GM19452 (cell line): Measurements from ENCODE around the gene BCAT1.

ENCODE experiments used
- ATAC-seq: cut with Tn5 transposase; IDR thresholded peaks from one replicate; pipeline ENCODE4 v1.9.1; 2021; ENCODE audit not compliant: unreplicated experiment

BCAT1 gene, protein sequence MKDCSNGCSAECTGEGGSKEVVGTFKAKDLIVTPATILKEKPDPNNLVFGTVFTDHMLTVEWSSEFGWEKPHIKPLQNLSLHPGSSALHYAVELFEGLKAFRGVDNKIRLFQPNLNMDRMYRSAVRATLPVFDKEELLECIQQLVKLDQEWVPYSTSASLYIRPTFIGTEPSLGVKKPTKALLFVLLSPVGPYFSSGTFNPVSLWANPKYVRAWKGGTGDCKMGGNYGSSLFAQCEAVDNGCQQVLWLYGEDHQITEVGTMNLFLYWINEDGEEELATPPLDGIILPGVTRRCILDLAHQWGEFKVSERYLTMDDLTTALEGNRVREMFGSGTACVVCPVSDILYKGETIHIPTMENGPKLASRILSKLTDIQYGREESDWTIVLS

GRCh38 chr12:24948757-24949722 lies at the start of gene BCAT1:
Gene BCAT1, minus strand, starts transcription at chr12:24949101. Its CDS starts 169 bp downstream, at chr12:24948932.
- peak; percentile 35 for ATAC-seq

- ATAC-seq, result peak; percentile 78
Observed at GRCh38 chr12:24997970-24998582, 49.2 kb upstream of the BCAT1 start.

- peak; percentile 9 for ATAC-seq
Observed at GRCh38 chr12:24997496-24997895, 48.6 kb upstream of the BCAT1 start.

DNA sequence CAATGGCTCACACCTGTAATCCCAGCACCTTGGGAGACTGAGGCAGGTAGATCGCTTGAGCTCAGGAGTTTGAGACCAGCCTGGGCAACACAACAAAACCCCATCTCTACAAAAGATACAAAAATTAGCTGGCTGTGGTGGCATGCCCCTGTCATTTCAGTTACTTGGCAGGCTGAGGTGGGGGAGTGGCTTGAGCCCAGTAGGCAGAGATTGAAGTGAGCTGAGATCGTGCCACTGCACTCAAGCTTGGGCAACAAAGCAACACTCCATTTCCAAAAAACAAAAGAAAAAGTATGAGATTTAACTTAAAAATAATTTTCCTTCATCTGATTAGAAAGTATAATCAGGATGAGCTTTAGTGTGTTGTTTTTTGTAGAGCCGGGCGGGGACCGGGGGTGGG lies 47.9 kb upstream of the BCAT1 start:
- no peak for ATAC-seq

DNA sequence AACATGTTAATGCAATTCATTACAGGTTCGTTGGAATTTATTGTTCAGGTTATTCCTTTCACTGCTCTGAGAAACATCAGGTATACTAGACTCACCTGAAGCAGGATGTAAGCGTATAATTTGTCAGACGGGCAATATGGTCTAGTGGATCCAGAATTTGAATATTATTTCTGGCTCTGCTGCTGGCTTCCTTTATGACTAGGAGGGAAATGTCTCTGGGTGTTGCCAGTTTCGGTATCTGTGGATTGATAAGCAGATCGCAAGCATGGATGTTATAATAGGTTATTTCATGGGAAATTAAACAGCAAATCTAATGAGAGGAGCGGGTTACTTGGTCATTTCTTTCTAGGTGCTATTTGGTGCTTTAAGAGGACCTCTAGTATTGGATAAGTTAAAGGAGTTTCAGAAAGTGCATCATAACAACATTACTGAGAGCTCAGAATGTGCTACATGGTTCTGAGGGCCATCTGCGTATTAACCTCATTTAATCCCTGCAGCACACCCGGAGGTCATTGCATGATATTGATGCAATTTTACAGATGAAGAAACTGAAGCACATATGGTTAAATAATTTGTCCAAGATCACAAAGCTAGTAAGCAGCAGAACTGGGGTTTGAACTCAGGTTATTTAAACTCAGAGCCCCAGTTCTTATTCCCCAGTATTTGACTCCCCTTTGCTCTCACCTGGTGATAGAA lies 47.3 kb upstream of the BCAT1 start:
- no peak for ATAC-seq

DNA sequence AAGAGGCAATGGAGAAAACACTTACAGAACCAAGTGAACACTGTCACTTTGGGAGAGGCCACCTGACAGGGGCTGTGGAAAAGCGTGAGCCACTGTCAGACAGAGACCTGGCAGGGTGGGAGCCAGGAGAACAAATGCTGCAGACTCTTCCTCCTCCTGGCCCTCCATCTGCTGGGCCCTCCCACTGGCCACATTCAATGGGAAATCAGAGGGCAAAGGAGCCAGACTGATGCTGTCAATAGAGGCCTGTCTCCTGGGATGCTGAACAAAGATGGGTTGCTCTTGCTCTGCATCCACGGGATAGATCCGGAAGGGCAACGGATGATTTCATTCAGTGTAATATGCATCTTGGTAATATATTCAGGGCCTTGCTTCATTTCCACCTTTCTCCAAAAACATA lies 44.9 kb upstream of the BCAT1 start:
- ATAC-seq, result no peak

- peak; percentile 43 for ATAC-seq
Observed at GRCh38 chr12:24991209-24992049, 42.5 kb upstream of the BCAT1 start.

- no peak for ATAC-seq
Observed at GRCh38 chr12:24989216-24989615, 40.3 kb upstream of the BCAT1 start.

DNA sequence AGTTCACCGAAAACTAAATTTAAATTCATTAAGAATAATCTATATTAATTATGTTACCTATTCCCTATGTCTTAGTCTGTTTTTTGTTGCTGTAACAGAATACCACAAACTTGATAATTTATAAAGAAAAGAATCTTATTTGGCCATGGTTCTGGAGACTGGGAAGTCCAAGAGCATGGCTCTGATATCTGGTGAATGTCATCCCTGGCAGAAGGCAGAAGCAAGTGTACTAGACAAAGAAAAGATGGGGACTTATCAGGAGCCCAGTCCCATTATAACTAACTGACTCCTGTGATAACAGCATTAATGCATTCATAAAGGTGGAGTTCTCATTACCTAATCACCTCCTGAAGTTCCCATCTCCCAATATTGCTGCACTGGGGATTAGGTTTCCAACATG lies 33.3 kb upstream of the BCAT1 start:
- ATAC-seq, result no peak

DNA sequence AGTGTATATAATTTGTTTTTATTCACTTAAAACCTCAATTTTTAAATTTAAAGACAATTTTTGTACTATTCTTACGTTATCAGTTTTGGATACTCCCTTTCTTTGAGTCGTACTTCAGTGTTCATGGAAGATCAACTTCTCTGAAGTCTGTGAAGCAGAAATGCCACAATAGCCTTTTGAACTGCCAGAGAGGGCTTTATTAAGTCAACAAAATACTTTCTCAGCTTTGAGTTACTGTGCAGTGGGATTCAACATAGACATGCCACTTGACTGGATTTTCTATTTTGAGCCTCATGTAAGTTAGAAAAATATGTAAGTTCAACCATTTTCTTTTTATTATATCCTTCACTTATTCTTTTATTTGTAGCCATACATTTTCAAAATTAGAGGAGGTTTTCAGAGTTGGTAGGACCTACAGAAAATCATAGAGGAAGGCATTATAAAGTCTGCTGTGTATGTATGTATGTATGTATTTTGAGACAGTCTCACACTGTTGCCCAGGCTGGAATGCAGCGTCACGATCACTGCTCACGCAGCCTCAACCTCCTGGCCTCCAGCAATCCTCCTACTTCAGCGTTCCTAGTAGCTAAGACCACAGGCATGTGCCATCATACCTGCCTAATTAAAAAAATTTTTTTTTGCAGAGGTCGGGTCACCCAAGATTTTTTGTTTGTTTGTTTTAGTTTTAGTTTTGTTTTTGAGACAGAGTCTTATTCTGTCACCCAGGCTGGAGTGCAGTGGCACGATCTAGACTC lies 31.3 kb upstream of the BCAT1 start:
- no peak for ATAC-seq

DNA sequence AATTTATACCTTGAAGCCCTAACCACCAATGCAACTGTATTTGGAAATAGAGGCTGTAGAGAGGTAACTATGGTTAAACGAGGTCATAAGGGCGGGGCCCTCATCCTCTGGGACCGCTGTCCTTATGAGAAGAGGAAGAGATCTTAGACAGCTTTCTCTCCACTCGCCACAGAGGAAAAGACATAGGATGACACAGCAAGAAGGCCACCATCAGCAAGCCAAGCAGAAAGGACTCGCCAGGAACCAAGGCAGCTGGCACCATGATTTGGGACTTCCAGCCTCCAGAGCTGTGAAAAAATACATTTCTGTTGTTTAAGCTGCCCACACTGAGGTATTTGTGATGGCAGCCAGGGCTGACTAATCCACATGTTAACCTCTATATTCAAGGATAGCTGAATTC lies 30.4 kb upstream of the BCAT1 start:
- ATAC-seq, result no peak

GRCh38 chr12:24977711-24978110 lies 28.8 kb upstream of the BCAT1 start:
- no peak for ATAC-seq

DNA sequence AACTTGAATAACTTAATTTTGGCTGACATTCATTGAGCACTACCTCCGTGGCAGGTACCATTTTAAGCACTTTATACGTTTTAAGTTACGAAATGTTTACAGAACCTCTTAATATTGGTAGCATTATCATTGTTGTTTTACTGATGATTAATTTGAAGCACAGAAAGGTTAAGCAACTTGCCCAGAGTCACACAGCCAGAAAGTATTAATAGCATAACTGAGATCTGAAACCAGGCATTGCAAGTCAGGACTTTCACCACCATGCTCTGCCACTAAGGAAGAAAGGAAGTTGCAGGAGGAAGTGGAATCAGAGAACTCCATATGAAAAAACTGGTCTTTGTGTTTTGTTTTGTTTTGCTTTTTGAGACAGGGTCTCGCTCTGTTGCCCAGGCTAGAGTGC lies 28.2 kb upstream of the BCAT1 start:
- no peak for ATAC-seq

DNA sequence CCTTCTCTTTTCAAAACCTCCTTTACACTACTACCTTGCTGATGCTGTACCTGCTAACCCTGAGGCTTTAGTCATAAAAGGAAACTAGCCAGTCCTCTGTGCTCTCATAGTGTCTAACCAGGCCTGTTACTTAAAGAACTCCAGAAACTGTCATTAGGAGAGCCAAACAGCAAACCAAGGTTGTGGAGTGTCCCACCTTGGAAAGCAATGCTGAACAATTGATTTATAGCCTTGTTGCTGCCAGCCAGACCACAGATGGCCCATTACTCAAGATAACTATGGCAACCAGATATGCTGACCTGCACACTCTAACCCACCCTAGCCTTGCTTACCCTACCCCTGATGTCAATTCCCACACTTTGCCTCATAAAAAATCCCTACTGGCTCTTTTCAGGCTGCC lies 26.5 kb upstream of the BCAT1 start:
- ATAC-seq, result no peak

GRCh38 chr12:24974216-24974615 lies 25.3 kb upstream of the BCAT1 start:
- ATAC-seq, result no peak

DNA sequence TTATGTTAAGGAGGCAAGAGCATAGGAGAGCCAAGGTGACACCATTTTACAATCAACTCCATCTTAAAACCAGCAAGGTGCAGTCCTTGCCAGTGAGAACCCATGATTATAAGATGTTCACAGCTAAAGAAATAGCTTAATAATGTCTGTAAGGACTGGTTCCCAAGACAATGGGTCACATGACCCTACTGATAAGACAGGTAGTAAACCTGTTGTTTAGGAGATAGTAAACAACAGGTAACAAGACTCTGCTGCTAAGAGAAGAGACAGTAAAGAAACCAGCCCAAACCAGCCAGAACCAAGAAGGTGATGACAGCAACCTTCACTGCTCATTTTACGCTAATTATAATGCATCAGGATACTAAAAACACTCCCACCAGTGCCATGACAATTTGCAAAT lies 23.2 kb upstream of the BCAT1 start:
- no peak for ATAC-seq

DNA sequence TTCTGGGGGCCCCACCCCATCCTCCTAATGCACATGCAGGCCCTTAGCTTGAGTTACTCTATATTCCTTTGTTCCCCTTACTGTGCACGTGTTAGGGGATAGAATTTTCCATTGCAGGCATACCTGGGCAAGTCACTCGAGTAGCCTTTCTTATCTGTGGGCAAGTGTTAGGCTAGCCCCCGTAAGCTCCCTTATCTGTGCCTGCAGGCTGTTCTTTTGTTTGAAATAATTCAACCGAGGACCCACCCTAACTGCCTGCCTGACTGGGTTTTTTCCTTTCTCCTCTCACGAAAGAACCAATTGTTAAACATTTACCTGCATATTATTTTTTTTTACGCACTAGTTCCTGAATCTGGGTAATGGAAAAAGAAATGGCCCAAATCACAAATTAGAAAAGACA lies 21.3 kb upstream of the BCAT1 start:
- ATAC-seq, result no peak

- no peak for ATAC-seq
Observed at GRCh38 chr12:24966951-24967564, 18.2 kb upstream of the BCAT1 start.

DNA sequence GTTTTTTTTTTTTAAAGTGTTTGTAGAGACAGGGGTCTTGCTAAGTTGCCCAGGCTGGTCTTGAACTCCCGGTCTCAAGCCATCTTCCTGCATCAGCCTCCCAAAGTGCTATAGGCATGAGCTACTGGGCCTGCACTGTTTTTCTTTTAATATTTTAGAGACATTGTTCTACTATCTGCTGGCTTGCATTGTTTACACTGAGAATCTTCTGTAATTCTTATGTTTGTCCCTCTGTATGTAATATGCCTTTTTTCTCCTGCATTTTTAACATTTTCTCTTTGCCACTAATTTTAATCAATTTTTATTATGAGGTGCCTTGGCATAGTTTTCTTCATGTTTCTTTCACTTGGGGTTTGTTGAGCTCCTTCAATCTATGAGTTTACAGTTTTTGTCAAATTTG lies 15.4 kb upstream of the BCAT1 start:
- ATAC-seq, result no peak
